ENCODE results near the gene CDR2.

The CDR2 gene

GRCh38 chr16:22308824-22309520 is 65.4 kb downstream of the CDR2 start:
- TF ChIP-seq EZH2phosphoT487 (IDR thresholded peaks at IDR 0.05; ENCODE audit: borderline replicate concordance, low read length): no peak
- TF ChIP-seq CTCF (IDR thresholded peaks at IDR 0.05; ENCODE audit: low read depth, low read length, poor library complexity, severe bottlenecking): no peak
- Histone ChIP-seq H3K27me3 (ENCODE audit: control insufficient read depth, low read length) (no peaks in the 10 kb centered on the region), H3K9me2 (replicated peaks; ENCODE audit: control insufficient read depth, low read length) (no peaks in the 10 kb centered on the region), H3F3A (ENCODE audit: control insufficient read depth, insufficient read depth) (no peaks in the 10 kb centered on the region), H3K4me2 (ENCODE audit: low read length) (no peak overlapping the region), H3K27ac (ENCODE audit: low read depth, low read length) (no peak overlapping the region), H3K79me2 (ENCODE audit: control insufficient read depth, low read length) (peaks cover 39% of the 10 kb centered on the region), H3K4me3 (ENCODE audit: low read length) (no peak overlapping the region), H3K36me3 (ENCODE audit: control insufficient read depth, low read length) (peaks cover 85% of the 10 kb centered on the region), H3K4me1 (ENCODE audit: control insufficient read depth, low read length) (no peaks in the 10 kb centered on the region), H4K20me1 (ENCODE audit: control insufficient read depth, insufficient read depth, low read depth, low read length) (no peaks in the 10 kb centered on the region; the same call in 1 of the 2 replicates), H3K9me3 (ENCODE audit: control insufficient read depth, insufficient read depth, low read length) (no peaks in the 10 kb centered on the region)

- TF ChIP-seq CTCF (IDR thresholded peaks at IDR 0.05; ENCODE audit: low read depth, low read length, poor library complexity, severe bottlenecking): no peak
- no peak for TF ChIP-seq EZH2phosphoT487 (IDR thresholded peaks at IDR 0.05; ENCODE audit: borderline replicate concordance, low read length)
- no peak overlapping the region for H3K4me2 ChIP-seq (ENCODE audit: low read length)
- H3K27me3 ChIP-seq (ENCODE audit: control insufficient read depth, low read length): no peaks in the 10 kb centered on the region
- H3K4me3 ChIP-seq (ENCODE audit: low read length): no peak overlapping the region
- H3F3A ChIP-seq (ENCODE audit: control insufficient read depth, insufficient read depth): no peaks in the 10 kb centered on the region
- H3K4me1 ChIP-seq (ENCODE audit: control insufficient read depth, low read length): no peaks in the 10 kb centered on the region
- H3K79me2 ChIP-seq (ENCODE audit: control insufficient read depth, low read length): peaks cover 49% of the 10 kb centered on the region
- peaks cover 82% of the 10 kb centered on the region for H3K36me3 ChIP-seq (ENCODE audit: control insufficient read depth, low read length)
- no peaks in the 10 kb centered on the region for H3K9me2 ChIP-seq (replicated peaks; ENCODE audit: control insufficient read depth, low read length)
- H3K27ac ChIP-seq (ENCODE audit: low read depth, low read length): no peak overlapping the region
- no peaks in the 10 kb centered on the region for H3K9me3 ChIP-seq (ENCODE audit: control insufficient read depth, insufficient read depth, low read length)
- no peaks in the 10 kb centered on the region; the same call in 1 of the 2 replicates for H4K20me1 ChIP-seq (ENCODE audit: control insufficient read depth, insufficient read depth, low read depth, low read length)
Observed at GRCh38 chr16:22307838-22308237, 66.6 kb downstream of the CDR2 start.

GRCh38 chr16:22306788-22307187 is 67.6 kb downstream of the CDR2 start:
- H3K4me1 ChIP-seq (ENCODE audit: control insufficient read depth, low read length): no peaks in the 10 kb centered on the region
- H3F3A ChIP-seq (ENCODE audit: control insufficient read depth, insufficient read depth): no peaks in the 10 kb centered on the region
- H3K36me3 ChIP-seq (ENCODE audit: control insufficient read depth, low read length): peaks cover 86% of the 10 kb centered on the region
- TF ChIP-seq EZH2phosphoT487 (IDR thresholded peaks at IDR 0.05; ENCODE audit: borderline replicate concordance, low read length) (no peak), CTCF (IDR thresholded peaks at IDR 0.05; ENCODE audit: low read depth, low read length, poor library complexity, severe bottlenecking) (no peak)
- no peak overlapping the region for H3K4me2 ChIP-seq (ENCODE audit: low read length)
- no peaks in the 10 kb centered on the region; the same call in 1 of the 2 replicates for H4K20me1 ChIP-seq (ENCODE audit: control insufficient read depth, insufficient read depth, low read depth, low read length)
- H3K9me3 ChIP-seq (ENCODE audit: control insufficient read depth, insufficient read depth, low read length): no peaks in the 10 kb centered on the region
- H3K4me3 ChIP-seq (ENCODE audit: low read length): no peak overlapping the region
- peaks cover 59% of the 10 kb centered on the region for H3K79me2 ChIP-seq (ENCODE audit: control insufficient read depth, low read length)
- no peaks in the 10 kb centered on the region for H3K9me2 ChIP-seq (replicated peaks; ENCODE audit: control insufficient read depth, low read length)
- H3K27me3 ChIP-seq (ENCODE audit: control insufficient read depth, low read length): no peaks in the 10 kb centered on the region
- no peak overlapping the region for H3K27ac ChIP-seq (ENCODE audit: low read depth, low read length)
